Esophagus (tissue), 2 donors: ENCODE measurements around the gene AVPR1B. TPM values are rescaled to one million over a fixed set of nuclear protein-coding genes. Genes with fewer than 3 reads are reported as not detected.

ENCODE experiments used
- polyA plus RNA-seq, 2 donors: library from polyadenylated mRNA; stranded (reverse); fragments of 200-250 nt; gene quantifications; one replicate each; pipeline ENCODE4 v1.2.3, GENCODE V29; 2013
- donor health status: healthy with polysubstance abuse.
- donor health status: Bipolar disorder and iron deficiency.

AVPR1B gene
- polyA plus RNA-seq, 2 donors: not detected

Other genes starting within 250 kb of the AVPR1B start
- 1 to 10 TPM in 1 of 2 donors, under 1 TPM in 1; 0.96 to 1.5 TPM for gene SLC26A9, start 173.9 kb downstream of the AVPR1B start, polyA plus RNA-seq
- gene RAB7B, start 114.0 kb downstream of the AVPR1B start, polyA plus RNA-seq: 10 to 100 TPM; 14.1 to 19.4 TPM
- under 1 TPM; 0.09 to 0.53 TPM for gene CTSE, start 93.5 kb downstream of the AVPR1B start, polyA plus RNA-seq
- under 1 TPM; 0.37 to 0.81 TPM for gene RHEX, start 64.2 kb downstream of the AVPR1B start, polyA plus RNA-seq
- 1 to 10 TPM; 2.5 to 3.1 TPM for gene FAM72A, start 85.5 kb upstream of the AVPR1B start, polyA plus RNA-seq
- gene SRGAP2, start 86.2 kb upstream of the AVPR1B start, polyA plus RNA-seq: 1 to 10 TPM; 6.6 to 9.7 TPM